H1 (cell line): ENCODE data around the gene NT5DC3. TPM values are rescaled to one million over a fixed set of nuclear protein-coding genes. Genes with fewer than 3 reads are reported as not detected.

Experiments used
- BRCA1 ChIP-seq: IDR thresholded peaks from 2 replicates; pipeline ENCODE4 v1.6.1; 2012; ENCODE audit warnings: low read depth, low read length, improper control_type of control experiment
- FOSL1 ChIP-seq: IDR thresholded peaks from 2 replicates; pipeline ENCODE4 v1.6.1; 2011; ENCODE audit warnings: mild to moderate bottlenecking, low read depth, low read length, moderate library complexity; ENCODE audit not compliant: insufficient read depth
- RAD21 ChIP-seq, 2 experiments: IDR thresholded peaks in 1 of 2; conservative IDR thresholded peaks in 1 of 2; 2 replicates each; pipeline ENCODE4 v1.6.1; 2011; ENCODE audit warnings: low read depth in 2 of 2, low read length in 2 of 2, improper control_type of control experiment in 1 of 2, inconsistent platforms in 1 of 2, mild to moderate bottlenecking in 1 of 2, moderate library complexity in 1 of 2
- polyA plus RNA-seq, 7 experiments: library from polyadenylated mRNA; depleted of rRNA in 3 of 7; stranded (reverse) in 5 of 7; unstranded in 2 of 7; fragments of >200 nt in 5 of 7; fragments of 200-250 nt in 2 of 7; gene quantifications; 1 replicate in 5 of 7; 2 replicates in 1 of 7; 4 replicates in 1 of 7; pipeline versions ENCODE4 v1.2.1 to v1.2.3, GENCODE V29; 2011 to 2013; ENCODE audit warnings: missing spikeins in 2 of 7, mixed read lengths in 2 of 7
- total RNA-seq: library from RNA; stranded (reverse); fragmentation: NEBNext Ultra II Directional; extraction: Animal tissue kit (Norgen Biotek cat#: 25700); gene quantifications from 2 replicates; pipeline ENCODE4 v1.2.1, GENCODE V29; 2021

The NT5DC3 gene
- total and polyA plus RNA-seq, 2 of the 8 experiments (the other 6 are each of a cell fraction or from before 2014, with no cell fraction given), result 5.4 to 14.8 TPM

- no peak for TF ChIP-seq FOSL1
- peak; percentile 76 to 79 for TF ChIP-seq RAD21 (IDR thresholded peaks at IDR 0.05 in 1 of 2, conservative IDR thresholded peaks at IDR 0.05 in 1 of 2; ENCODE audit: low read depth in 2 of 2, low read length in 2 of 2)
- TF ChIP-seq BRCA1, result no peak
These were observed 43.3 kb upstream of the NT5DC3 start (continued) for GRCh38 chr12:103884316-103884715.
